CD4-positive, alpha-beta memory T cell (primary cell): ENCODE results near the gene KRT13. TPM values are rescaled to one million over a fixed set of nuclear protein-coding genes. Genes with fewer than 3 reads are reported as not detected.

ENCODE experiments used
- CTCF ChIA-PET: fragments of 350-600 bp; sonication (Branson Sonifier 250); formaldehyde crosslinking; loops from one replicate; lab custom pipeline; 2021; ENCODE audit warnings: inconsistent platforms; ENCODE audit not compliant: partially characterized antibody; lab: Charles Lee
- POLR2A ChIA-PET: fragments of 350-600 bp; sonication (Branson Sonifier 250); formaldehyde crosslinking; loops from one replicate; lab custom pipeline; 2021; ENCODE audit not compliant: partially characterized antibody; lab: Charles Lee
- DNase-seq, 5 donors: peaks; one replicate each; pipeline versions ENCODE4 v3.0.0 to v3.0.0-alpha.2; 2020 to 2022; ENCODE audit warnings: mixed read lengths in 1 of 5
- H3K27ac ChIP-seq: one replicate; pipeline ENCODE4 v1.7.0; 2013; ENCODE audit warnings: low read depth, low read length
- H3K27me3 ChIP-seq: 2 replicates; pipeline ENCODE4 v1.7.0; 2013; ENCODE audit warnings: mild to moderate bottlenecking, low read length, moderate library complexity; ENCODE audit not compliant: insufficient read depth
- H3K36me3 ChIP-seq: 2 replicates; pipeline ENCODE4 v1.7.0; 2013; ENCODE audit warnings: mild to moderate bottlenecking, low read length, moderate library complexity; ENCODE audit not compliant: insufficient read depth
- H3K4me1 ChIP-seq: 2 replicates; pipeline ENCODE4 v1.7.0; 2013; ENCODE audit warnings: mild to moderate bottlenecking, low read length, moderate library complexity; ENCODE audit not compliant: insufficient read depth
- H3K4me3 ChIP-seq, 2 donors: one replicate each; pipeline ENCODE4 v1.7.0; 2013; ENCODE audit warnings: low read length in 2 of 2, mild to moderate bottlenecking in 1 of 2
- H3K9me3 ChIP-seq, 2 donors: one replicate each; pipeline ENCODE4 v1.7.0; 2013; ENCODE audit warnings: low read length in 2 of 2, control low read depth in 1 of 2; ENCODE audit not compliant: control insufficient read depth in 1 of 2
- H3K27ac Mint-ChIP-seq, 7 donors: one replicate each; pipeline ENCODE4 v1.8.0; 2020 to 2021; ENCODE audit warnings: mixed read lengths in 7 of 7, mild to moderate bottlenecking in 6 of 7, inconsistent platforms in 3 of 7, moderate library complexity in 3 of 7
- H3K27me3 Mint-ChIP-seq, 2 donors: one replicate each; pipeline ENCODE4 v1.8.0; 2020 to 2021; ENCODE audit warnings: mixed read lengths in 2 of 2
- H3K36me3 Mint-ChIP-seq, 2 donors: one replicate each; pipeline ENCODE4 v1.8.0; 2020 to 2021; ENCODE audit warnings: mixed read lengths in 2 of 2, inconsistent platforms in 1 of 2, mild to moderate bottlenecking in 1 of 2
- H3K4me1 Mint-ChIP-seq, 4 donors: one replicate each; pipeline ENCODE4 v1.8.0; 2020 to 2021; ENCODE audit warnings: mixed read lengths in 4 of 4, mild to moderate bottlenecking in 1 of 4
- H3K4me3 Mint-ChIP-seq, 8 donors: one replicate each; pipeline ENCODE4 v1.8.0; 2020 to 2021; ENCODE audit warnings: mixed read lengths in 8 of 8, mild to moderate bottlenecking in 7 of 8, moderate library complexity in 6 of 8, inconsistent platforms in 3 of 8
- H3K9me3 Mint-ChIP-seq, 8 donors: one replicate each; pipeline ENCODE4 v1.8.0; 2020 to 2021; ENCODE audit warnings: mixed read lengths in 8 of 8, mild to moderate bottlenecking in 5 of 8, inconsistent platforms in 3 of 8, moderate library complexity in 1 of 8
- intact Hi-C: fragments of 100-400 bp; cut with micrococcal nuclease; formaldehyde crosslinking; loops from one replicate; pipeline ENCODE4 v1.15.1; 2023
- polyA plus RNA-seq, 2 donors: library from polyadenylated mRNA; unstranded; fragments of 300-500 nt; fragmentation: Illumina TruSeq; gene quantifications; one replicate each; pipeline ENCODE4 v1.2.3, GENCODE V29; 2021
- total RNA-seq, 2 experiments: library from RNA; stranded (reverse); gene quantifications; one replicate each; pipeline ENCODE4 v1.2.3, GENCODE V29; 2021

KRT13 gene
- total and polyA plus RNA-seq, 4 experiments from 2014 or later = not detected

- no peaks in the 10 kb centered on the region for H3K36me3 ChIP-seq
- intact Hi-C loops = no loop called here
- ChIA-PET POLR2A (no interaction called here), CTCF (interaction anchor here (1.5 kb wide), 1 partner anchor 16 kb away, joined by 8 read pairs; no protein-coding TSS in a partner anchor)
- H3K27me3 ChIP-seq = peaks cover 16% of the 10 kb centered on the region
- Mint-ChIP-seq H3K27me3 (peaks cover 37 to 44% of the 10 kb centered on the region in 2 donors), H3K36me3 (no peaks in the 10 kb centered on the region), H3K27ac (no peak overlapping the region), H3K9me3 (no peaks in the 10 kb centered on the region), H3K4me1 (peaks cover 5 to 14% (median 10%) of the 10 kb centered on the region in 4 donors), H3K4me3 (no peak overlapping the region)
- H3K27ac ChIP-seq = no peak overlapping the region
- H3K4me3 ChIP-seq = no peak overlapping the region
- DNase-seq = no peak
- H3K4me1 ChIP-seq = no peaks in the 10 kb centered on the region
- no peaks in the 10 kb centered on the region for H3K9me3 ChIP-seq
Measured at GRCh38 chr17:41532947-41533570, 27.6 kb upstream of the KRT13 start.

GRCh38 chr17:41531993-41532392, 26.6 kb upstream of the KRT13 start:
- no peak for DNase-seq
- no peak overlapping the region for H3K4me3 ChIP-seq
- ChIA-PET CTCF (interaction anchor here (1.5 kb wide), 1 partner anchor 18 kb away, joined by 8 read pairs; no protein-coding TSS in a partner anchor), POLR2A (no interaction called here)
- no peak overlapping the region for H3K4me3 Mint-ChIP-seq
- H3K9me3 ChIP-seq = no peaks in the 10 kb centered on the region
- peaks cover 41 to 50% of the 10 kb centered on the region in 2 donors for H3K27me3 Mint-ChIP-seq
- H3K36me3 ChIP-seq = no peaks in the 10 kb centered on the region
- H3K27ac ChIP-seq = no peak overlapping the region
- H3K9me3 Mint-ChIP-seq = no peaks in the 10 kb centered on the region
- H3K27me3 ChIP-seq = peaks cover 22% of the 10 kb centered on the region
- intact Hi-C loops = no loop called here
- peaks cover 8% of the 10 kb centered on the region for H3K4me1 ChIP-seq
- H3K27ac Mint-ChIP-seq = no peak overlapping the region
- peaks cover 5 to 22% (median 12%) of the 10 kb centered on the region in 4 donors for H3K4me1 Mint-ChIP-seq
- no peaks in the 10 kb centered on the region for H3K36me3 Mint-ChIP-seq

- intact Hi-C loops = no loop called here
- no peak overlapping the region for H3K27ac ChIP-seq
- peaks cover 5 to 24% (median 15%) of the 10 kb centered on the region in 4 donors for H3K4me1 Mint-ChIP-seq
- peaks cover 8% of the 10 kb centered on the region for H3K4me1 ChIP-seq
- no peak overlapping the region for H3K4me3 ChIP-seq
- no peak overlapping the region for H3K27ac Mint-ChIP-seq
- no peak for DNase-seq
- POLR2A ChIA-PET = no interaction called here
- H3K9me3 ChIP-seq = no peaks in the 10 kb centered on the region
- no peaks in the 10 kb centered on the region for H3K36me3 ChIP-seq
- peaks cover 48 to 50% of the 10 kb centered on the region in 2 donors for H3K27me3 Mint-ChIP-seq
- CTCF ChIA-PET = no interaction called here
- H3K4me3 Mint-ChIP-seq = no peak overlapping the region
- peaks cover 26% of the 10 kb centered on the region for H3K27me3 ChIP-seq
- no peaks in the 10 kb centered on the region for H3K36me3 Mint-ChIP-seq
- H3K9me3 Mint-ChIP-seq = no peaks in the 10 kb centered on the region
Measured at GRCh38 chr17:41530062-41531048, 24.9 kb upstream of the KRT13 start.

- H3K27ac Mint-ChIP-seq = no peak overlapping the region
- H3K27ac ChIP-seq = no peak overlapping the region
- H3K27me3 ChIP-seq = peaks cover 26% of the 10 kb centered on the region
Measured at GRCh38 chr17:41529491-41529915, 24.1 kb upstream of the KRT13 start.

GRCh38 chr17:41528959-41529353, 23.5 kb upstream of the KRT13 start:
- Mint-ChIP-seq H3K4me3 (peak overlapping the region in 6 of 8 donors; percentile 30 to 86 (median 56)), H3K4me1 (peaks cover 5 to 24% (median 15%) of the 10 kb centered on the region in 4 donors), H3K9me3 (no peaks in the 10 kb centered on the region), H3K36me3 (no peaks in the 10 kb centered on the region), H3K27ac (no peak overlapping the region), H3K27me3 (peaks cover 45 to 47% of the 10 kb centered on the region in 2 donors)
- intact Hi-C loops = no loop called here
- Histone ChIP-seq H3K27me3 (peaks cover 26% of the 10 kb centered on the region), H3K9me3 (no peaks in the 10 kb centered on the region), H3K27ac (no peak overlapping the region), H3K4me3 (no peak overlapping the region), H3K4me1 (peaks cover 8% of the 10 kb centered on the region), H3K36me3 (no peaks in the 10 kb centered on the region)
- CTCF ChIA-PET = no interaction called here
- POLR2A ChIA-PET = no interaction called here
- no peak for DNase-seq

More at GRCh38 chr17:41529491-41529915, 24.1 kb upstream of the KRT13 start:
- peaks cover 45% of the 10 kb centered on the region in 2 donors for H3K27me3 Mint-ChIP-seq
- intact Hi-C loops = no loop called here
- no peaks in the 10 kb centered on the region for H3K36me3 Mint-ChIP-seq
- no peaks in the 10 kb centered on the region for H3K36me3 ChIP-seq
- H3K4me3 ChIP-seq = no peak overlapping the region
- ChIA-PET POLR2A (no interaction called here), CTCF (no interaction called here)
- peaks cover 8% of the 10 kb centered on the region for H3K4me1 ChIP-seq
- no peaks in the 10 kb centered on the region for H3K9me3 Mint-ChIP-seq
- peaks cover 5 to 24% (median 15%) of the 10 kb centered on the region in 4 donors for H3K4me1 Mint-ChIP-seq
- no peak for DNase-seq
- H3K4me3 Mint-ChIP-seq = peak overlapping the region in 3 of 8 donors; percentile 15 to 86 (median 47)
- H3K9me3 ChIP-seq = no peaks in the 10 kb centered on the region

- Histone ChIP-seq H3K4me1 (peaks cover 8% of the 10 kb centered on the region), H3K36me3 (no peaks in the 10 kb centered on the region), H3K27ac (no peak overlapping the region), H3K9me3 (no peaks in the 10 kb centered on the region), H3K4me3 (no peak overlapping the region), H3K27me3 (peaks cover 26% of the 10 kb centered on the region)
- Mint-ChIP-seq H3K4me1 (peaks cover 5 to 24% (median 15%) of the 10 kb centered on the region in 4 donors), H3K4me3 (peak overlapping the region; percentile 6 to 86 (median 60)), H3K9me3 (no peaks in the 10 kb centered on the region), H3K36me3 (no peaks in the 10 kb centered on the region), H3K27me3 (peaks cover 40 to 42% of the 10 kb centered on the region in 2 donors), H3K27ac (no peak overlapping the region)
- ChIA-PET POLR2A (no interaction called here), CTCF (interaction anchor here (0.7 kb wide), 1 partner anchor 594 kb away, joined by 3 read pairs; no protein-coding TSS in a partner anchor)
- intact Hi-C loops = no loop called here
- DNase-seq = peak in 1 of 5 donors; percentile 13
Measured at GRCh38 chr17:41527063-41528023, 21.9 kb upstream of the KRT13 start.
